ENCODE results near the gene TNNT3. TPM values are rescaled to one million over a fixed set of nuclear protein-coding genes. Genes with fewer than 3 reads are reported as not detected.
"Not testable (repeated sequence)": the region's sequence is repeated elsewhere in the genome, so short reads cannot be mapped to it uniquely, and the experiment has no call there.

The TNNT3 gene
- total RNA-seq, 1 donor from 2014 or later, result not detected

GRCh38 chr11:1873048-1873812 is 46.3 kb upstream of the TNNT3 start:
- Histone ChIP-seq H3K4me3 (ENCODE audit: low read depth, low read length) (no peak overlapping the region), H3K36me3 (ENCODE audit: control insufficient read depth, insufficient read depth, low read length) (no peaks in the 10 kb centered on the region), H3K27me3 (ENCODE audit: control insufficient read depth, insufficient read depth, low read length) (peaks cover 34% of the 10 kb centered on the region)
- TF ChIP-seq, protein P1, sequence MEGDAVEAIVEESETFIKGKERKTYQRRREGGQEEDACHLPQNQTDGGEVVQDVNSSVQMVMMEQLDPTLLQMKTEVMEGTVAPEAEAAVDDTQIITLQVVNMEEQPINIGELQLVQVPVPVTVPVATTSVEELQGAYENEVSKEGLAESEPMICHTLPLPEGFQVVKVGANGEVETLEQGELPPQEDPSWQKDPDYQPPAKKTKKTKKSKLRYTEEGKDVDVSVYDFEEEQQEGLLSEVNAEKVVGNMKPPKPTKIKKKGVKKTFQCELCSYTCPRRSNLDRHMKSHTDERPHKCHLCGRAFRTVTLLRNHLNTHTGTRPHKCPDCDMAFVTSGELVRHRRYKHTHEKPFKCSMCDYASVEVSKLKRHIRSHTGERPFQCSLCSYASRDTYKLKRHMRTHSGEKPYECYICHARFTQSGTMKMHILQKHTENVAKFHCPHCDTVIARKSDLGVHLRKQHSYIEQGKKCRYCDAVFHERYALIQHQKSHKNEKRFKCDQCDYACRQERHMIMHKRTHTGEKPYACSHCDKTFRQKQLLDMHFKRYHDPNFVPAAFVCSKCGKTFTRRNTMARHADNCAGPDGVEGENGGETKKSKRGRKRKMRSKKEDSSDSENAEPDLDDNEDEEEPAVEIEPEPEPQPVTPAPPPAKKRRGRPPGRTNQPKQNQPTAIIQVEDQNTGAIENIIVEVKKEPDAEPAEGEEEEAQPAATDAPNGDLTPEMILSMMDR (IDR thresholded peaks at IDR 0.05; ENCODE audit: insufficient read depth, low read length, poor library complexity, severe bottlenecking), result no peak
- DNase-seq (ENCODE audit: low read depth), result peak; percentile 23

DNA sequence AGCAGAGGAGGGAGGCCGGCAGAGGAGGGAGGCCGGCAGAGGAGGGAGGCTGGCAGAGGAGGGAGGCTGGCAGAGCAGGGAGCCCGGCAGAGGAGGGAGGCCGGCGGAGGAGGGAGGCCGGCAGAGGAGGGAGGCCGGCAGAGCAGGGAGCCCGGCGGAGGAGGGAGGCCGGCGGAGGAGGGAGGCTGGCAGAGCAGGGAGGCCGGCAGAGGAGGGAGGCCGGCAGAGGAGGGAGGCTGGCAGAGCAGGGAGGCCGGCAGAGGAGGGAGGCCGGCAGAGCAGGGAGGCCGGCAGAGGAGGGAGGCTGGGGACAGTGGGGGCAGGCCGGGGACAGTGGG is 45.7 kb upstream of the TNNT3 start:
- not testable (repeated sequence) for H3K4me3 ChIP-seq (ENCODE audit: low read depth, low read length); DNase-seq (ENCODE audit: low read depth); H3K36me3 ChIP-seq (ENCODE audit: control insufficient read depth, insufficient read depth, low read length)
- H3K27me3 ChIP-seq (ENCODE audit: control insufficient read depth, insufficient read depth, low read length), result peaks cover 29% of the 10 kb centered on the region

- peaks cover 21% of the 10 kb centered on the region for H3K27me3 ChIP-seq (ENCODE audit: control insufficient read depth, insufficient read depth, low read length)
- not testable (repeated sequence) for DNase-seq (ENCODE audit: low read depth); H3K36me3 ChIP-seq (ENCODE audit: control insufficient read depth, insufficient read depth, low read length); H3K4me3 ChIP-seq (ENCODE audit: low read depth, low read length)
These were observed 44.9 kb upstream of the TNNT3 start for GRCh38 chr11:1874441-1875092.

GRCh38 chr11:1875093-1875850 is 44.2 kb upstream of the TNNT3 start:
- DNase-seq (ENCODE audit: low read depth), result no peak
- H3K4me3 ChIP-seq (ENCODE audit: low read depth, low read length), result no peak overlapping the region
- peaks cover 14% of the 10 kb centered on the region for H3K27me3 ChIP-seq (ENCODE audit: control insufficient read depth, insufficient read depth, low read length)
- TF ChIP-seq, protein P1 (IDR thresholded peaks at IDR 0.05; ENCODE audit: insufficient read depth, low read length, poor library complexity, severe bottlenecking), result no peak
- H3K36me3 ChIP-seq (ENCODE audit: control insufficient read depth, insufficient read depth, low read length), result no peaks in the 10 kb centered on the region

DNA sequence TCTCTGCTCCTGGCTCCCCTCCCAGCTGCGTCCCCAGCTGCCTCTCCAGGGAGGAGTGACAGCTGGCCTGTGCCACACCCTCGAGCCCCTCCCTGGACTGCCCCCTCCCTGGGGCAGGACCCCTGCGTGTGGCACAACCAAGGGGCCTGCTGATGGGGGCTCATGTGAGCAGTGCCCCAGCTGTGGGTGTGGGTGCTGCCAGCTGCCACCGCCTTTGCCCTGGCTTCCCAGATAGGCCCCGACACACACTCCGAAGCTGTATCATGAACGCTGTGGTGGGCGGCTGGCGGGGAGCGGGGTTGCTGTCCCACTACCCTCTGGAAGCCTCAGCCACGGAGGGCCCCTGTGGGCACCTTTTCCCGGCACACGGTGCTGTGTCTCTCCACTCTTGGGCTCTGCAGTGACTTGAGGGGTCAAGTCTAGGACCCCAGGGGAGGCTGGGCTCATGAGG is 43.6 kb upstream of the TNNT3 start:
- not testable (repeated sequence) for H3K27me3 ChIP-seq (ENCODE audit: control insufficient read depth, insufficient read depth, low read length); H3K4me3 ChIP-seq (ENCODE audit: low read depth, low read length); H3K36me3 ChIP-seq (ENCODE audit: control insufficient read depth, insufficient read depth, low read length); DNase-seq (ENCODE audit: low read depth)

DNA sequence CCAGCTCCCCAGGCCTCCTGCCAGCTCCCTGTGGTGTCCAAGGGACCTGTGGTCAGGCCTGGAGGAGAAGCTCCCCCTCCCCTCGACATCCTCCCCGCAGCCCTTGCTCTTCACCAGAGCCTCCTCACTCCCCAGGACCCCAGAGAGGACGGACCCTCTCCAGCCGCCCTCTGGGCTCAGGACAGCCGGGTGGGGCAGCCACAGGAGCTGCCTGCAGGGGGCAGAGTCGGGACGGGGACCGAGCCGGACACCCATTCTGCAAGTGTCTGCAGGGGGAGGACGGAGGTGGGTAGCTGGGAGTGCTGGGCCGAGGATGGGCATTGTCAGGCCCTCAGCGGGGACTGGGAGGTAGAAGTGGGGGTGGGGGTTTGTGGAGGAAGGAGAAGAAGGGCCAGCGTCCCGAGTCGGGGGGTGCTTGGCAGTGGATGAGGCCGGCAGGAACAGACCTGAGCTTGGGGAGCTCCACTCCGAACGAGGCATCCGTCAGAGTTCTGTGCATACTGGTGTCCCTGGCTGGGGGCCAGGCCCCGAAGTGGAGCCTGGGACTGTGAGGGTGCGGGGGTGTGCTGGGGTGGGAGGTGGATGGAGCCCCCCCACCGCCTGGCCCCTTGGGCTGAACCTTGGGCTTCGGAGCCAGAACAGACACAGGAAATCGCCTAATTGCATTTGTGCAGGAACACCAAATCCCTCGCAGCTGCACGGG is 43.0 kb upstream of the TNNT3 start:
- peaks cover 8% of the 10 kb centered on the region for H3K27me3 ChIP-seq (ENCODE audit: control insufficient read depth, insufficient read depth, low read length)
- H3K4me3 ChIP-seq (ENCODE audit: low read depth, low read length), result no peak overlapping the region
- DNase-seq (ENCODE audit: low read depth), result no peak
- TF ChIP-seq, protein P1 (IDR thresholded peaks at IDR 0.05; ENCODE audit: insufficient read depth, low read length, poor library complexity, severe bottlenecking), result peak; percentile 56
- H3K36me3 ChIP-seq (ENCODE audit: control insufficient read depth, insufficient read depth, low read length), result no peaks in the 10 kb centered on the region
